Endothelial cell of umbilical vein (primary cell): ENCODE measurements around the gene TSKU. TPM values are rescaled to one million over a fixed set of nuclear protein-coding genes. Genes with fewer than 3 reads are reported as not detected.

ENCODE experiments used
- BruUV-seq: library from RNA; stranded (reverse); fragments of 400-500 nt; replicated peaks from 2 replicates; lab custom pipeline; 2021; lab: Mats Ljungman, UMichigan
- CTCF ChIA-PET: fragments of 300-600, 350-600 bp; sonication (Branson Sonifier 250); formaldehyde crosslinking; loops from one replicate; lab custom pipeline; 2021; ENCODE audit warnings: antibody characterized with exemption, inconsistent platforms; lab: Charles Lee
- POLR2A ChIA-PET: fragments of 300-600, 350-600 bp; sonication (Branson Sonifier 250); formaldehyde crosslinking; loops from one replicate; lab custom pipeline; 2021; ENCODE audit warnings: antibody characterized with exemption, inconsistent platforms; lab: Charles Lee
- DNase-seq: peaks from one replicate; pipeline ENCODE4 v3.0.0-alpha.2; 2011; ENCODE audit warnings: low read depth, low spot score
- FAIRE-seq: peaks from 2 replicates; lab custom pipeline; 2011; peaks lifted over from hg19 to GRCh38; lab: Jason Lieb, UNC
- H2AFZ ChIP-seq: 2 replicates; pipeline ENCODE4 v1.6.0; 2012; ENCODE audit warnings: low read depth, low read length, control low read depth, inconsistent platforms
- H3K27ac ChIP-seq: 2 replicates; pipeline ENCODE4 v1.5.1; 2011; ENCODE audit warnings: low read depth, mild to moderate bottlenecking, control low read depth, low read length, moderate library complexity; ENCODE audit not compliant: insufficient read depth
- H3K27me3 ChIP-seq, 2 experiments: 2 replicates each; pipeline versions ENCODE4 v1.6.0 to v1.6.1; 2011; ENCODE audit warnings: low read length in 2 of 2, mixed read lengths in 1 of 2; ENCODE audit not compliant: control insufficient read depth in 2 of 2, insufficient read depth in 2 of 2
- H3K36me3 ChIP-seq, 2 experiments: 2 replicates in 1 of 2; 3 replicates in 1 of 2; pipeline ENCODE4 v1.5.1; 2011; ENCODE audit warnings: low read length in 2 of 2, mild to moderate bottlenecking in 1 of 2, moderate library complexity in 1 of 2; ENCODE audit not compliant: control insufficient read depth in 2 of 2, insufficient read depth in 2 of 2; ENCODE audit errors: extremely low read depth in 1 of 2
- H3K4me1 ChIP-seq: 3 replicates; pipeline ENCODE4 v1.5.1; 2011; ENCODE audit warnings: mild to moderate bottlenecking, low read length; ENCODE audit not compliant: control insufficient read depth, insufficient read depth; ENCODE audit errors: extremely low read depth
- H3K4me2 ChIP-seq: 2 replicates; pipeline ENCODE4 v1.6.1; 2011; ENCODE audit warnings: low read length, control low read depth, mixed read lengths; ENCODE audit not compliant: insufficient read depth
- H3K4me3 ChIP-seq, 3 experiments: fragments of 200-600 bp in 1 of 3; sonication (generic), shearing (Covaris generic) in 1 of 3; replicated peaks in 1 of 3; 2 replicates each; pipeline ENCODE4 v1.5.1; 2011 to 2016; ENCODE audit warnings: control low read depth in 3 of 3, low read length in 3 of 3, mild to moderate bottlenecking in 2 of 3, inconsistent platforms in 1 of 3, low read depth in 1 of 3, moderate library complexity in 1 of 3; ENCODE audit not compliant: insufficient read depth in 1 of 3
- H3K79me2 ChIP-seq: 2 replicates; pipeline ENCODE4 v1.6.0; 2012; ENCODE audit warnings: low read length, inconsistent platforms; ENCODE audit not compliant: control insufficient read depth, insufficient read depth
- H3K9ac ChIP-seq: replicated peaks from 2 replicates; pipeline ENCODE3; 2011; ENCODE audit warnings: low read length, control low read depth; ENCODE audit not compliant: insufficient read depth; ENCODE audit errors: extremely low read depth
- H3K9me1 ChIP-seq: replicated peaks from 3 replicates; pipeline ENCODE4 v1.6.0; 2011; ENCODE audit warnings: mild to moderate bottlenecking, low read length; ENCODE audit not compliant: control insufficient read depth, insufficient read depth; ENCODE audit errors: extremely low read depth
- H3K9me3 ChIP-seq: replicated peaks from 2 replicates; pipeline ENCODE4 v1.5.1; 2012; ENCODE audit warnings: low read length, inconsistent platforms; ENCODE audit not compliant: control insufficient read depth, insufficient read depth
- H4K20me1 ChIP-seq: replicated peaks from 2 replicates; pipeline ENCODE3; 2011; ENCODE audit warnings: mild to moderate bottlenecking, low read length; ENCODE audit not compliant: control insufficient read depth, insufficient read depth; ENCODE audit errors: extremely low read depth
- CTCF ChIP-seq, 2 donors: IDR thresholded peaks; 1 replicate in 1 of 2; 2 replicates in 1 of 2; pipeline ENCODE4 v1.5.1; 2011; ENCODE audit warnings: low read length in 2 of 2, mild to moderate bottlenecking in 2 of 2, moderate library complexity in 2 of 2, control low read depth in 1 of 2, inconsistent platforms in 1 of 2, low read depth in 1 of 2; ENCODE audit not compliant: insufficient read depth in 1 of 2; ENCODE audit errors: extremely low read depth in 1 of 2
- EZH2 ChIP-seq: IDR thresholded peaks from 2 replicates; pipeline ENCODE4 v1.6.1; 2012; ENCODE audit warnings: borderline replicate concordance, low read depth, mild to moderate bottlenecking, moderate library complexity, low read length, inconsistent platforms; ENCODE audit not compliant: severe bottlenecking
- FOS ChIP-seq: IDR thresholded peaks from 2 replicates; pipeline ENCODE4 v1.6.1; 2011; ENCODE audit warnings: mild to moderate bottlenecking, low read length, moderate library complexity, borderline replicate concordance; ENCODE audit not compliant: insufficient read depth
- GATA2 ChIP-seq: IDR thresholded peaks from 2 replicates; pipeline ENCODE4 v1.7.0; 2011; ENCODE audit warnings: low read depth, mild to moderate bottlenecking, moderate library complexity, mixed read lengths, low read length; ENCODE audit not compliant: insufficient read length, insufficient read depth
- JUN ChIP-seq: IDR thresholded peaks from 2 replicates; pipeline ENCODE4 v1.6.1; 2011; ENCODE audit warnings: borderline replicate concordance, low read depth; ENCODE audit not compliant: insufficient read length, insufficient read depth
- MAX ChIP-seq: IDR thresholded peaks from 2 replicates; pipeline ENCODE4 v1.6.1; 2011; ENCODE audit not compliant: insufficient read depth, insufficient read length
- MYC ChIP-seq: IDR thresholded peaks from one replicate; pipeline ENCODE4 v1.6.1; 2011; ENCODE audit warnings: mild to moderate bottlenecking, low read depth, low read length
- POLR2A ChIP-seq: IDR thresholded peaks from 2 replicates; pipeline ENCODE4 v1.6.1; 2012; ENCODE audit warnings: low read depth, mild to moderate bottlenecking, control low read depth, low read length
- POLR2AphosphoS5 ChIP-seq: IDR thresholded peaks from 2 replicates; pipeline ENCODE4 v1.6.1; 2012; ENCODE audit warnings: low read depth, mild to moderate bottlenecking, control low read depth, low read length, moderate library complexity; ENCODE audit not compliant: insufficient read depth
- dilution Hi-C: fragments of 300-500 bp; cut with MboI; formaldehyde crosslinking; loops from one replicate; pipeline ENCODE4 v1.15.0; 2019; ENCODE audit warnings: low sequenced_read_pairs; ENCODE audit not compliant: extremely low pct_ligation_motif_present
- intact Hi-C: fragments of 100-400 bp; cut with micrococcal nuclease; formaldehyde crosslinking; loops from one replicate; pipeline ENCODE4 v1.10.0; 2022
- polyA plus RNA-seq, 4 experiments: library from polyadenylated mRNA; depleted of rRNA in 3 of 4; stranded (reverse) in 3 of 4; unstranded in 1 of 4; fragments of >200 nt; gene quantifications; 2 replicates each; pipeline versions ENCODE4 v1.2.1 to v1.2.3, GENCODE V29; 2011 to 2012; ENCODE audit warnings: missing spikeins in 1 of 4
- total RNA-seq: library from RNA; stranded (reverse); gene quantifications from 2 replicates; pipeline ENCODE4 v1.2.3, GENCODE V29; 2021

TSKU gene
- total and polyA plus RNA-seq, 2 donors (not counting 3 experiments of a cell fraction or from before 2014, with no cell fraction given), result 16.2 to 21.2 TPM

- Histone ChIP-seq H3K9me3 (peaks cover 3% of the 10 kb centered on the region), H3K36me3 (no peaks in the 10 kb centered on the region), H3K4me3 (no peak overlapping the region), H2AFZ (no peak overlapping the region), H3K9me1 (no peaks in the 10 kb centered on the region), H3K4me2 (no peak overlapping the region), H3K4me1 (peaks cover 10% of the 10 kb centered on the region), H3K27ac (no peak overlapping the region), H3K9ac (no peak overlapping the region), H3K27me3 (no peaks in the 10 kb centered on the region), H4K20me1 (no peaks in the 10 kb centered on the region), H3K79me2 (no peaks in the 10 kb centered on the region)
- CTCF ChIA-PET, result no interaction called here
- no peak for FAIRE-seq
- POLR2A ChIA-PET, result no interaction called here
- BruUV-seq, result no TSS peak
- dilution Hi-C loops (no loop called here), intact Hi-C loops (no loop called here)
- no peak for TF ChIP-seq CTCF (IDR thresholded peaks at IDR 0.05; ENCODE audit: extremely low read depth in 1 of 2, insufficient read depth in 1 of 2, low read depth in 1 of 2, low read length in 2 of 2)
- TF ChIP-seq FOS, result no peak
- TF ChIP-seq GATA2, result no peak
- no peak for TF ChIP-seq POLR2A
- no peak for TF ChIP-seq JUN
- no peak for TF ChIP-seq POLR2AphosphoS5
- TF ChIP-seq MYC, result no peak
- TF ChIP-seq EZH2, result no peak
- TF ChIP-seq MAX, result no peak
- DNase-seq, result no peak
Observed at GRCh38 chr11:76772783-76773106, 10.4 kb upstream of the TSKU start.
